ENCODE results near the gene RPS6KA2.

The RPS6KA2 gene

GRCh38 chr6:166436195-166437139 lies 190.6 kb downstream of the RPS6KA2 start:
- H3K4me3 ChIP-seq (ENCODE audit: low read depth, low read length), result no peak overlapping the region
- TF ChIP-seq, protein P1, sequence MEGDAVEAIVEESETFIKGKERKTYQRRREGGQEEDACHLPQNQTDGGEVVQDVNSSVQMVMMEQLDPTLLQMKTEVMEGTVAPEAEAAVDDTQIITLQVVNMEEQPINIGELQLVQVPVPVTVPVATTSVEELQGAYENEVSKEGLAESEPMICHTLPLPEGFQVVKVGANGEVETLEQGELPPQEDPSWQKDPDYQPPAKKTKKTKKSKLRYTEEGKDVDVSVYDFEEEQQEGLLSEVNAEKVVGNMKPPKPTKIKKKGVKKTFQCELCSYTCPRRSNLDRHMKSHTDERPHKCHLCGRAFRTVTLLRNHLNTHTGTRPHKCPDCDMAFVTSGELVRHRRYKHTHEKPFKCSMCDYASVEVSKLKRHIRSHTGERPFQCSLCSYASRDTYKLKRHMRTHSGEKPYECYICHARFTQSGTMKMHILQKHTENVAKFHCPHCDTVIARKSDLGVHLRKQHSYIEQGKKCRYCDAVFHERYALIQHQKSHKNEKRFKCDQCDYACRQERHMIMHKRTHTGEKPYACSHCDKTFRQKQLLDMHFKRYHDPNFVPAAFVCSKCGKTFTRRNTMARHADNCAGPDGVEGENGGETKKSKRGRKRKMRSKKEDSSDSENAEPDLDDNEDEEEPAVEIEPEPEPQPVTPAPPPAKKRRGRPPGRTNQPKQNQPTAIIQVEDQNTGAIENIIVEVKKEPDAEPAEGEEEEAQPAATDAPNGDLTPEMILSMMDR (IDR thresholded peaks at IDR 0.05; ENCODE audit: low read depth, low read length, missing control alignments), result no peak
- DNase-seq (ENCODE audit: low read depth), result no peak

GRCh38 chr6:166435574-166435973 lies 191.5 kb downstream of the RPS6KA2 start:
- no peak for DNase-seq (ENCODE audit: low read depth)
- H3K4me3 ChIP-seq (ENCODE audit: low read depth, low read length), result no peak overlapping the region
- TF ChIP-seq, protein P1 (IDR thresholded peaks at IDR 0.05; ENCODE audit: low read depth, low read length, missing control alignments), result no peak

GRCh38 chr6:166434336-166434735 lies 192.7 kb downstream of the RPS6KA2 start:
- no peak for DNase-seq (ENCODE audit: low read depth)
- H3K4me3 ChIP-seq (ENCODE audit: low read depth, low read length), result no peak overlapping the region
- TF ChIP-seq, protein P1 (IDR thresholded peaks at IDR 0.05; ENCODE audit: low read depth, low read length, missing control alignments), result no peak

- DNase-seq (ENCODE audit: low read depth), result no peak
- no peak overlapping the region for H3K4me3 ChIP-seq (ENCODE audit: low read depth, low read length)
- TF ChIP-seq, protein P1 (IDR thresholded peaks at IDR 0.05; ENCODE audit: low read depth, low read length, missing control alignments), result no peak
These were observed 194.0 kb downstream of the RPS6KA2 start for GRCh38 chr6:166433096-166433495.

GRCh38 chr6:166430269-166430668 lies 196.8 kb downstream of the RPS6KA2 start:
- TF ChIP-seq, protein P1 (IDR thresholded peaks at IDR 0.05; ENCODE audit: low read depth, low read length, missing control alignments), result no peak
- no peak overlapping the region for H3K4me3 ChIP-seq (ENCODE audit: low read depth, low read length)
- DNase-seq (ENCODE audit: low read depth), result no peak

- H3K4me3 ChIP-seq (ENCODE audit: low read depth, low read length), result no peak overlapping the region
- TF ChIP-seq, protein P1 (IDR thresholded peaks at IDR 0.05; ENCODE audit: low read depth, low read length, missing control alignments), result no peak
- DNase-seq (ENCODE audit: low read depth), result no peak
These were observed 202.6 kb downstream of the RPS6KA2 start for GRCh38 chr6:166424431-166424830.

Measured in GM12864 (cell line).